Aorta (tissue), 5 donors: Measurements from ENCODE around the gene SP9. TPM values are rescaled to one million over a fixed set of nuclear protein-coding genes. Genes with fewer than 3 reads are reported as not detected.

Experiments used
- ATAC-seq: fragments of 200-7000 bp; cut with Tn5 transposase; one replicate; pipeline ENCODE4 v1.9.1; 2022; ENCODE audit warnings: moderate library complexity; ENCODE audit not compliant: low FRiP score
- DNase-seq, 2 donors: peaks; one replicate each; pipeline ENCODE4 v3.0.0-alpha.2; 2020
- H3K27ac ChIP-seq, 2 donors: one replicate each; pipeline ENCODE4 v1.5.1; 2013; ENCODE audit warnings: low read length in 2 of 2, mild to moderate bottlenecking in 2 of 2, moderate library complexity in 2 of 2, control low read depth in 1 of 2, inconsistent platforms in 1 of 2, low read depth in 1 of 2
- H3K27me3 ChIP-seq, 2 donors: one replicate each; pipeline ENCODE4 v1.6.1; 2013; ENCODE audit warnings: control low read depth in 1 of 2, low read length in 1 of 2, mild to moderate bottlenecking in 1 of 2, moderate library complexity in 1 of 2; ENCODE audit not compliant: insufficient read depth in 2 of 2, control insufficient read depth in 1 of 2
- H3K36me3 ChIP-seq, 2 donors: one replicate each; pipeline ENCODE4 v1.6.1; 2013; ENCODE audit warnings: control low read depth in 1 of 2, low read length in 1 of 2, mild to moderate bottlenecking in 1 of 2; ENCODE audit not compliant: insufficient read depth in 2 of 2, control insufficient read depth in 1 of 2
- H3K4me1 ChIP-seq, 2 donors: one replicate each; pipeline ENCODE4 v1.6.1; 2013; ENCODE audit warnings: low read length in 2 of 2, control low read depth in 1 of 2, mild to moderate bottlenecking in 1 of 2, moderate library complexity in 1 of 2; ENCODE audit not compliant: insufficient read depth in 2 of 2, control insufficient read depth in 1 of 2
- H3K4me3 ChIP-seq, 2 donors: one replicate each; pipeline ENCODE4 v1.5.1; 2013; ENCODE audit warnings: low read length in 2 of 2, control low read depth in 1 of 2, mild to moderate bottlenecking in 1 of 2
- H3K9me3 ChIP-seq: one replicate; pipeline ENCODE4 v1.6.1; 2013; ENCODE audit warnings: mild to moderate bottlenecking, low read length; ENCODE audit not compliant: control insufficient read depth
- WGBS, 2 donors: extraction: QIAGEN DNeasy Blood & Tissue Kit; methylation state at CpG; one replicate each; pipeline ENCODE4 v1.1.7; 2013; 5-methylcytosine and 5-hydroxymethylcytosine counted together
- intact Hi-C, 2 donors: fragments of 100-400 bp; cut with DNase I; formaldehyde crosslinking; loops; one replicate each; pipeline versions ENCODE4 v1.14.2 to v1.15.0; 2022
- polyA plus RNA-seq, 2 donors: library from polyadenylated mRNA; stranded (reverse); fragments of 200-250 nt; gene quantifications; one replicate each; pipeline ENCODE4 v1.2.3, GENCODE V29; 2013
- total RNA-seq, 2 donors: library from RNA; stranded (reverse); fragmentation: NEBNext Ultra II Directional; extraction: Animal tissue kit (Norgen Biotek cat#: 25700); gene quantifications; one replicate each; pipeline ENCODE4 v1.2.1, GENCODE V29; 2021
- donor health status: healthy with polysubstance abuse.
- donor health status: Bipolar disorder and iron deficiency.
- donor health status: DM: no; HTN: no; CAD: no.
- donor health status: DM: no; HTN: no; CAD: no.
- donor health status: DM: yes; HTN: yes; CAD: no.

The SP9 gene
- total and polyA plus RNA-seq, 4 donors: 0.23 TPM; not detected in 3

DNA sequence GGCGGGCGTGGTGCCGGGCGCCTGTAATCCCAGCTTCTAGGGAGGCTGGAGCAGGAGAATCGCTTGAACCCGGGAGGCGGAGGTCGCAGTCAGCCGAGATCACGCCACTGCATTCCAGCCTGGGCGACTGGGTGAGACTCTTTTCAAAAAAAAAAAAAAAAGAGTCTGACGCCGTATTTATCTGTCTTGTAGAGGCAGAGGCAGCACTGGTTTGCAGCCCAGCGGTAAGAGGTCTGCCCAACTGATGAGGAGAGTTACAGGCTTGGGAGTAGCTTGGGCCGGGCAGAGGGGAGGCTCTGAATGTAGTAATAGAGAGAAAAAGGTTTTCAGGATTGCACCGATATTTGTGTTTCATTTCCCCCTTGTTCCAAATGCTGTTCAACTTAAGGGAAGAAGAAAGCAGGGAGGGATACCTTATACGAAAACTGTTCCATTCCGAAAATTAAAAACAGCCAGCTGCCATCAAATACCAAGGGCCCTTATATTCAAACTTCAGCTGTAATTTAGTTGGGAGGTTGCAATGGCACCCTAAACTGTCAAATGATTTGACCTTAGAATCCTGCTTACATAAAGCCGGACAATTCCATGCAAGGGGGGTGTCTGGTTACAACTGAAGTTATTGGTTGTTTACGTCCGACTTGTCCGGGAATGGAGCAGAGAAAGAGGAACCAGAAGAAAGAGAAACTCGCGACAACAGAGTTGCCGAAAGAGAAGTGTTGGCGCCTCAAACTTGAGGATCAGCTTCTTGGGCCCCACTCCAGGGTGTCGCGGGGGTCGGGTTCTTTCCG lies 9.2 kb upstream of the SP9 start:
- no peaks in the 10 kb centered on the region for H3K4me1 ChIP-seq
- H3K27ac ChIP-seq: no peak overlapping the region
- H3K27me3 ChIP-seq: no peaks in the 10 kb centered on the region
- H3K36me3 ChIP-seq: no peaks in the 10 kb centered on the region
- ATAC-seq (no peak), DNase-seq (no peak)
- WGBS, 2 donors: 81 to 85% methylated on average over 30 of the region's 30 CpGs
- no peaks in the 10 kb centered on the region for H3K9me3 ChIP-seq
- no peak overlapping the region for H3K4me3 ChIP-seq
- intact Hi-C loops: no loop called here

DNA sequence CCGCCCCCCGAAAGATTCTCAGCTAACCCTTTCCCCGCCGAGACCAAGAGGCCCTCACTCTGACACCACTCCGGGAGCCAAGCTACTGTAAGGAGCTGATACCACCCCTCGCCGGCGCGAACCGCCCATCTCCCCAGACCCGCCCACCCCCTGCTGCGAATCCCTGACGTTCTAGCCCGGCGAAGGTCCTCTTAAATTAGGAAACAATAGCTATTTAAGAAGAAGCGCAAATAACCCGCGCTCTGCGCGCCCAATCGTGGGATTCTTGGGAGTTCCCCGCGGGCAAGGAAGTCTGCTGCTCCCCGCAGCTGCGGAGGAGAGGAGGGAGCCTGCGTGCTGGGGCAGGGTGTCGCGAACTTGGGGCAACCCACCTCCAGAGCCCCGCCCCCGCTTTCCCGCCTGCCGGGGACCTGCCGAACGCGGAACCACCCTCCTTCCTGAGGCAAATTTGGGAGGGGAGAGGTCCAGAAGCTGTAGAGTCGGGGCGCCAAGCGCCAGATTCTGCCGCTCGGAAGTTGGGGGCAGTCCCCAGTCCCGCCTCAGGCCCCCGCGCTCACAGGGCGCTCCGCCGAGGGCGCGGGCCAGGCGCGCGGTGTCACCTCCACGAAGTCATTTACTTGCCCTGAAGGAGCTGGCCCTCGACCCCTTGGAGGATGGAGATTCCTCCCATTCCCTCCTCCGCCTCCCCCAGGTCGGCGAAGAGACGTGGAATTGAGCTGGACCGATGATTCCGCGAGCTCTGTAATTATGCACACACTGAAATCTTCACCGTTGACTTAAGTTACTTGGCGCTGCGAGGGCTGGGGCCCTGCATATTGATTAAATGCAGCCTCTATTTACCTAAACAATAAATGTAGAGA lies 8.4 kb upstream of the SP9 start:
- Histone ChIP-seq H3K27ac (no peak overlapping the region), H3K4me3 (no peak overlapping the region), H3K9me3 (no peaks in the 10 kb centered on the region), H3K27me3 (no peaks in the 10 kb centered on the region), H3K4me1 (no peaks in the 10 kb centered on the region), H3K36me3 (no peaks in the 10 kb centered on the region)
- 6% methylated on average over 63 of the region's 63 CpGs for WGBS, 2 donors
- ATAC-seq: peak; percentile 47
- DNase-seq: peak in 1 of 2 donors; percentile 64
- intact Hi-C loops: no loop called here

DNA sequence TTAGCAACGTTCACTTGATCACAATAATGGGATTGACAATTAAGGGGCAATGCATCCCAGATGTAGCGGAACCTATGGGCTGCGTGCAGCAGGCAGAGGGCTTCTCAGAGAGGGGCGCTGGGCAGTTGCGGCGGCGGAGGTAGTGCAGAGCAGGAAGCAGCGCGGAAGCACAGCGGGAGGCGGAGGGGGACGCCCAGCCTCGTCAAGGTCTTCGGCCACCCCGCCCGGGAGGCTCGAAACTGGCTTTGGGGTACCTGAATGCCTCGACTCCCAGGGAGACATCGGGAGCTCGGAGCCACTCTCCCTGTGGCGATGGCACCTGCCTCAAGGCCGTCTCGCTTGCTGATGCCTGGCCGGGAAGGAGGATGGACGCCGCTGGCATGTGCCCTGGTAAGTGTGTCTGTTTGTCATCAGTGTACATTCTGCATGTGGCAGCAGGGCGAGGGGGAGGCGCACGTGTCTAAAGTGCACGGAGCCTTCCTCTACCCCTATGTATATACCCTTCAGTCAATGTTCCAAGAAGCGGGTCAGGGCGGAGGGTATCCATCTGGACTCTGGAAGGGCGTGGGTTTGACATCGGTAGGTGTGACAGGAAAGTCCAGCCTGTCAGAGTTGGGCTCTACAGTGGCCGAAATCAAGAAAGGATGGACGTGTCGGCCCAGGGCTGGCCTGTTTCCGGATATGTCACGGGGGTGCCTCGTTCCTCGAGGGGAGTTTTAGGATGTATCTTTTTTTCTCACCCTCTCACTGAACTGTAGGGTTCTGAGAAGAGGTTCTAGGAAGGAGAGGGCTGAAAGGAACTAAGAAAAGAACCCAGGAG lies 7.5 kb upstream of the SP9 start:
- DNase-seq (no peak), ATAC-seq (no peak)
- H3K27me3 ChIP-seq: no peaks in the 10 kb centered on the region
- intact Hi-C loops: no loop called here
- H3K9me3 ChIP-seq: no peaks in the 10 kb centered on the region
- H3K4me3 ChIP-seq: no peak overlapping the region
- no peak overlapping the region for H3K27ac ChIP-seq
- no peaks in the 10 kb centered on the region for H3K4me1 ChIP-seq
- 15 to 16% methylated on average over 41 of the region's 41 CpGs for WGBS, 2 donors
- no peaks in the 10 kb centered on the region for H3K36me3 ChIP-seq

DNA sequence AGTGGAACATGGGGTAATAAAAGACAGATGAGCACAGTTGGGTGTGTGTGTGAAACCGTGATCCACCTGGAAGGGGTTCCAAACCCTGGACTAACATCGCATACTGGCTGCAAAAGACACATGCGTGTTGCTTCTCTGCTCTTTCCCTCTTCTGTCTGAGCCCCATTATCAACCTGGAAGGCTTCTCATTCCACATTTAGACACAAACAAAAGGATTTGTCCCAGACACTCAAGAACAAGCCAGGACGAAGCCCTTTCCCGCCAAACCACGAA lies 7.0 kb upstream of the SP9 start:
- no peak for ATAC-seq
- Histone ChIP-seq H3K27me3 (no peaks in the 10 kb centered on the region), H3K9me3 (no peaks in the 10 kb centered on the region), H3K4me3 (no peak overlapping the region), H3K4me1 (no peaks in the 10 kb centered on the region), H3K27ac (no peak overlapping the region), H3K36me3 (no peaks in the 10 kb centered on the region)
- 39% methylated on average over 6 of the region's 6 CpGs for WGBS, 2 donors
- no peak for DNase-seq
- intact Hi-C loops: no loop called here

DNA sequence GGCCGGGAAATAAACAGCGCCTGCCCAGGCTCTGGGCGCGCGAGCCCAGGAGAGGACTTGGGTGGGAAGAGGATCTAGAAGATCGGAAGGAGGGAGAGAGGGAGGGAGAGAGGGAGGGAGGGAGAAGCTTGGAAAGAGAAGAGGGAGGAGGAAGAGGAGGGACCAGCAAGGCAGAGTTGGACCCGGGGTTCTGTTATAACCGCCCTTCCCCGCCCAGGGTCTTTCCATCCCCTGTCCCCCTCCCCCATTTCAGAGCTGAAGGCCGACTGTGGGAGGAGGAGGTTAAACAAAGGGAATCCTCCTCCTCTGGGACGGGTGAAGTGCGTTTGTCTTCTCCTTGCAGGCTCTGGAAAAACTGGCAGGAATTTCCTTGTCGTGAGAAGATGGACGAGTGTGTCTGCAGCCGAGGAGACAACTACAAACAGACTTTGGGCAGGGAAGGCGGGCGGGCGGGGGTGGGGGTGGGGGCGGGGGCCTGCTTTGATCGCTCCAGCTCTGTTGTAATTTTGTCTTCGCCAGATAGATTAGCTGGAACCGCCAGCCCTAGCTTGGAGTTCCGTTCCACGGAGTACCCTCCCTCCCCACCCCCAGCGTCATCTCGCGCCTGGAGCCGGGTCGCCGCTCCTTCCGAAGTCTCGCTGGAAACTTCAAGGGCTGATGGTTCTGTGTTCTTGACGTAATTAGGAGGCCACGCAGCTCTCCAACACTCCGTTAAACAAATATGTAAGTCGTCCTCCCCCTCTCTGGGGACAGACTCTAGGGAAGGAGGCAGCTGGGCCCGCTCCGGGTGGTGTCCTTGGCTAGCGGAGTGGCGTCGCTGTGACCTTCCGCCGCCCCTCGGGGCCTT lies 6.4 kb upstream of the SP9 start:
- H3K27ac ChIP-seq: no peak overlapping the region
- 16 to 18% methylated on average over 42 to 44 of the region's 44 CpGs for WGBS, 2 donors
- ATAC-seq (no peak), DNase-seq (no peak)
- intact Hi-C loops: no loop called here
- H3K4me3 ChIP-seq: no peak overlapping the region
- no peaks in the 10 kb centered on the region for H3K36me3 ChIP-seq
- no peaks in the 10 kb centered on the region for H3K4me1 ChIP-seq
- no peaks in the 10 kb centered on the region for H3K9me3 ChIP-seq
- no peaks in the 10 kb centered on the region for H3K27me3 ChIP-seq

DNA sequence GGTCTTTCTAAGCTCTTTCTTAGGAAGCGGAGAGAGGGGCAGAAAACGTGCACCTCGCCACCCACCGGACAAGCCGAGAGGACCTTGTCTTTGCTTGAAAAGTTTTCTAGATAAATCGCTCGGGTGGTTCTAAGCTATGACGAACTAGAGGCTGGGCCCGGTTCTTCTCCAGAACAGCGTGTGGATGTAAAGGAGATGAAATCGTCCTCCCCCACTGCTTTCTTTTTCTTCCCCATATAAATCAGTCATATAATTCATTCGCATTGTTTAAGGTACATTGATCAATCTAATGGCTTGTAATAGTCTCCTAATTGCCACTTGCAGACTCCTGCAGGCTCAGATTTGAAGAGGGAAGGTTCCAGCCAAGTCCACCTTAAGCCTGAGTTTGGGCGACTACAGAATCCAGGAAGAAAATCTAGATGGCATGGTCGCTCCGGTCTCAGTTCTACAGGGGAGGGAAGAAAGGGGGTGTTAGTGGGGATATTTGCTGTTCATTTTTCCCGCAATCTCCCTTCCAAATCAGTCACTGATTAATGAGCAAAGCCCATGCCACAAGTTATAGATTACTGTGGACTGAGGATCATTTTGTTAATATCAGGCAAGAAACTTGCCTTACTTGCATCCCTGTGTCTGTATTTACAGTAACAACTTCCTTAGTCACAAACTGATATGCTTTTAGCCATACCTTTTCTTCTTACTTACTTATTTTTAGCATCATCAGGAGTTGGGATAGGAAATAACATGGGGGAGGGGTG lies 5.6 kb upstream of the SP9 start:
- DNase-seq (no peak), ATAC-seq (no peak)
- 63 to 64% methylated on average over 16 of the region's 16 CpGs for WGBS, 2 donors
- Histone ChIP-seq H3K36me3 (no peaks in the 10 kb centered on the region), H3K9me3 (no peaks in the 10 kb centered on the region), H3K4me3 (no peak overlapping the region), H3K27me3 (no peaks in the 10 kb centered on the region), H3K27ac (no peak overlapping the region), H3K4me1 (no peaks in the 10 kb centered on the region)
- intact Hi-C loops: no loop called here

DNA sequence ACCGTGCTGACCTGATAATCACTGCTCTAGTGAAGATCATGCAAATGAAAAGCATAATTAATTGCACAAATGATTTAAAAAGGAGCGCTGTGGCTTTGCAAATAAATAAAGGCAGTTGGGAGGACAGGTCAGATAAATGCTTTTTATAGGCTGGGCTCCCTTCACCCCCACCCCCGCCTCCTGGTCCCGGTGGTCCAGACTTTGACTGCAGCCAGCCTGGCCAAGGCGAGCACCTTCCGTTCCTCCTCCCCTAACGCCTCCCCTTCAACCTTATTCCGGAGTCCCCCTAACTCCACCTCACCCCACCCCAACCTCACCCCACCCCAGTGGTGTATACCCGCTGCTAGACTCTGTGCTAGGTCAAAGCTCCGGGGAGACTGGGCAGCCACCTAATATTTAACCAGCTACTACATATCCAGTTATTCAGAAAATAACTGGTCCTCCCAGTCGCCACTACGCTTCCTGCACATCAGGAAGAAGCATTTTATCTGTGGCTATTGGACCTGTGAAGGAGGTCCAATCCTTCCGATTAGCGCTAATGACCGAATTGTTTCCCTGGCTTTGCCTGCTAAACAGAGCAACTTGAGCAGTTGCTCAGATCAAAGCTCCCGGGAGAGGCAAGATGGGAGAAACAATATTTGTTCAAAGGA lies 3.7 kb upstream of the SP9 start:
- 23 to 28% methylated on average over 16 of the region's 16 CpGs for WGBS, 2 donors
- intact Hi-C loops: loop anchor here in 1 of 2 donors (10.0 kb wide), 1 partner anchor 1754 kb away; the partner anchor contains the start of gene EVX2
- Histone ChIP-seq H3K9me3 (no peaks in the 10 kb centered on the region), H3K36me3 (no peaks in the 10 kb centered on the region), H3K4me3 (no peak overlapping the region), H3K4me1 (no peaks in the 10 kb centered on the region), H3K27ac (no peak overlapping the region), H3K27me3 (peaks cover 0 to 2% of the 10 kb centered on the region in 2 donors)
- ATAC-seq: no peak
- DNase-seq: no peak
